PFSK-1 (cell line): Measurements from ENCODE around the gene POU6F2.

Experiments used
- POLR2AphosphoS5 ChIP-seq: IDR thresholded peaks from 2 replicates; pipeline ENCODE4 v1.6.1; 2012; ENCODE audit warnings: low read depth, mild to moderate bottlenecking, control low read depth, low read length, moderate library complexity
- SIN3A ChIP-seq: IDR thresholded peaks from 2 replicates; pipeline ENCODE4 v1.6.1; 2012; ENCODE audit warnings: mild to moderate bottlenecking, low read length, moderate library complexity, borderline replicate concordance; ENCODE audit not compliant: insufficient read depth
- TAF1 ChIP-seq: IDR thresholded peaks from 2 replicates; pipeline ENCODE4 v1.6.1; 2012; ENCODE audit warnings: low read length, control low read depth, borderline replicate concordance; ENCODE audit not compliant: insufficient read depth
- TF ChIP-seq, protein P1 (sequence below), 2 experiments: IDR thresholded peaks; 2 replicates each; pipeline versions ENCODE4 v1.6.1 to v1.8.0; 2011 to 2012; ENCODE audit warnings: low read depth in 2 of 2, low read length in 2 of 2, control low read depth in 1 of 2, inconsistent platforms in 1 of 2, mild to moderate bottlenecking in 1 of 2, moderate library complexity in 1 of 2; ENCODE audit not compliant: insufficient read depth in 1 of 2

- TF ChIP-seq SIN3A (no peak), POLR2AphosphoS5 (no peak), TAF1 (no peak)
- TF ChIP-seq, protein P1, sequence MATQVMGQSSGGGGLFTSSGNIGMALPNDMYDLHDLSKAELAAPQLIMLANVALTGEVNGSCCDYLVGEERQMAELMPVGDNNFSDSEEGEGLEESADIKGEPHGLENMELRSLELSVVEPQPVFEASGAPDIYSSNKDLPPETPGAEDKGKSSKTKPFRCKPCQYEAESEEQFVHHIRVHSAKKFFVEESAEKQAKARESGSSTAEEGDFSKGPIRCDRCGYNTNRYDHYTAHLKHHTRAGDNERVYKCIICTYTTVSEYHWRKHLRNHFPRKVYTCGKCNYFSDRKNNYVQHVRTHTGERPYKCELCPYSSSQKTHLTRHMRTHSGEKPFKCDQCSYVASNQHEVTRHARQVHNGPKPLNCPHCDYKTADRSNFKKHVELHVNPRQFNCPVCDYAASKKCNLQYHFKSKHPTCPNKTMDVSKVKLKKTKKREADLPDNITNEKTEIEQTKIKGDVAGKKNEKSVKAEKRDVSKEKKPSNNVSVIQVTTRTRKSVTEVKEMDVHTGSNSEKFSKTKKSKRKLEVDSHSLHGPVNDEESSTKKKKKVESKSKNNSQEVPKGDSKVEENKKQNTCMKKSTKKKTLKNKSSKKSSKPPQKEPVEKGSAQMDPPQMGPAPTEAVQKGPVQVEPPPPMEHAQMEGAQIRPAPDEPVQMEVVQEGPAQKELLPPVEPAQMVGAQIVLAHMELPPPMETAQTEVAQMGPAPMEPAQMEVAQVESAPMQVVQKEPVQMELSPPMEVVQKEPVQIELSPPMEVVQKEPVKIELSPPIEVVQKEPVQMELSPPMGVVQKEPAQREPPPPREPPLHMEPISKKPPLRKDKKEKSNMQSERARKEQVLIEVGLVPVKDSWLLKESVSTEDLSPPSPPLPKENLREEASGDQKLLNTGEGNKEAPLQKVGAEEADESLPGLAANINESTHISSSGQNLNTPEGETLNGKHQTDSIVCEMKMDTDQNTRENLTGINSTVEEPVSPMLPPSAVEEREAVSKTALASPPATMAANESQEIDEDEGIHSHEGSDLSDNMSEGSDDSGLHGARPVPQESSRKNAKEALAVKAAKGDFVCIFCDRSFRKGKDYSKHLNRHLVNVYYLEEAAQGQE (IDR thresholded peaks at IDR 0.05; ENCODE audit: insufficient read depth in 1 of 2, low read depth in 2 of 2, low read length in 2 of 2) = no peak
These were observed 159.8 kb downstream of the POU6F2 start for GRCh38 chr7:39137480-39137879.
